Measurements from ENCODE around the gene NEXN.
"Not testable (repeated sequence)": the region's sequence is repeated elsewhere in the genome, so short reads cannot be mapped to it uniquely, and the experiment has no call there.

DNA sequence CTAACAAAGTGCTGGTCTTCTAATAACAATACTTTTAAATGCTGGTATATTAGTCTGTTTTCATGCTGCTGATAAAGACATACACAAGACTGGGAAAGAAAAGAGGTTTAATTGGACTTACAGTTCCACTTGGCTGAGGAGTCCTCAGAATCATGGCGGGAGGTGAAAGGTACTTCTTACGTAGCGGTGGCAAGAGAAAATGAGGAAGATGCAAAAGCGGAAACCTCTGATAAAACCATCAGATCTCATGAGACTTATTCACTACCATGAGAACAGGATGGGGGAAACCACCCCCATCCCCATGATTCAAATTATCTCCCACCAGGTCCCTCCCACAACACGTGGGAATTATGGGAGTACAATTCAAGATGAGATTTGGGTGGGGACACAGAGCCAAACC is 30.5 kb downstream of the NEXN start:
- TF ChIP-seq, protein P1, sequence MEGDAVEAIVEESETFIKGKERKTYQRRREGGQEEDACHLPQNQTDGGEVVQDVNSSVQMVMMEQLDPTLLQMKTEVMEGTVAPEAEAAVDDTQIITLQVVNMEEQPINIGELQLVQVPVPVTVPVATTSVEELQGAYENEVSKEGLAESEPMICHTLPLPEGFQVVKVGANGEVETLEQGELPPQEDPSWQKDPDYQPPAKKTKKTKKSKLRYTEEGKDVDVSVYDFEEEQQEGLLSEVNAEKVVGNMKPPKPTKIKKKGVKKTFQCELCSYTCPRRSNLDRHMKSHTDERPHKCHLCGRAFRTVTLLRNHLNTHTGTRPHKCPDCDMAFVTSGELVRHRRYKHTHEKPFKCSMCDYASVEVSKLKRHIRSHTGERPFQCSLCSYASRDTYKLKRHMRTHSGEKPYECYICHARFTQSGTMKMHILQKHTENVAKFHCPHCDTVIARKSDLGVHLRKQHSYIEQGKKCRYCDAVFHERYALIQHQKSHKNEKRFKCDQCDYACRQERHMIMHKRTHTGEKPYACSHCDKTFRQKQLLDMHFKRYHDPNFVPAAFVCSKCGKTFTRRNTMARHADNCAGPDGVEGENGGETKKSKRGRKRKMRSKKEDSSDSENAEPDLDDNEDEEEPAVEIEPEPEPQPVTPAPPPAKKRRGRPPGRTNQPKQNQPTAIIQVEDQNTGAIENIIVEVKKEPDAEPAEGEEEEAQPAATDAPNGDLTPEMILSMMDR (conservative IDR thresholded peaks at IDR 0.05), result not testable (repeated sequence)
- not testable (repeated sequence) for TF ChIP-seq ZFX (IDR thresholded peaks at IDR 0.05)
